Testis (tissue), 2 donors: ENCODE measurements around the gene KRTCAP3.

ENCODE experiments used
- CTCF ChIP-seq, 3 experiments: fragments of 450-650 bp in 2 of 3; fragments of 200-600 bp in 1 of 3; sonication (generic) in 1 of 3; IDR thresholded peaks; one replicate each; pipeline ENCODE4 v1.5.1; 2016 to 2019; ENCODE audit warnings: antibody characterized with exemption in 3 of 3, mild to moderate bottlenecking in 2 of 3, moderate library complexity in 1 of 3
- POLR2A ChIP-seq: fragments of 450-650 bp; IDR thresholded peaks from one replicate; pipeline ENCODE4 v1.6.1; 2017; ENCODE audit warnings: antibody characterized with exemption, mild to moderate bottlenecking, moderate library complexity

GRCh38 chr2:27428978-27429541 is 13.1 kb upstream of the KRTCAP3 start:
- TF ChIP-seq POLR2A (no peak), CTCF (IDR thresholded peaks at IDR 0.05) (no peak)
